OCI-LY7 (cell line): ENCODE data around the gene ALK. TPM values are rescaled to one million over a fixed set of nuclear protein-coding genes. Genes with fewer than 3 reads are reported as not detected.

Experiments used
- BruUV-seq: library from RNA; stranded (reverse); fragments of 400-500 nt; replicated peaks from 2 replicates; lab custom pipeline; 2021; lab: Mats Ljungman, UMichigan
- CTCF ChIA-PET: fragments of 300-600 bp; sonication (Branson Sonifier 250); formaldehyde crosslinking; loops from one replicate; lab custom pipeline; 2022; ENCODE audit warnings: antibody characterized with exemption; ENCODE audit not compliant: unreplicated experiment; lab: Charles Lee
- POLR2A ChIA-PET: fragments of 300-600 bp; sonication (Branson Sonifier 250); formaldehyde crosslinking; loops from one replicate; lab custom pipeline; 2022; ENCODE audit warnings: antibody characterized with exemption; lab: Charles Lee
- DNase-seq: peaks from one replicate; pipeline ENCODE4 v3.0.0-alpha.2; 2015; ENCODE audit warnings: low spot score
- H2AFZ ChIP-seq: fragments of 200-600 bp; sonication (generic), shearing (Covaris generic); 2 replicates; pipeline ENCODE4 v1.6.1; 2014; ENCODE audit warnings: mild to moderate bottlenecking, antibody characterized with exemption, low read length, moderate library complexity
- H3K27ac ChIP-seq: fragments of 200-600 bp; sonication (generic); 2 replicates; pipeline ENCODE4 v1.5.1; 2014; ENCODE audit warnings: mixed run types, low read depth, mild to moderate bottlenecking, moderate library complexity, low read length, inconsistent platforms; ENCODE audit not compliant: poor library complexity, severe bottlenecking
- H3K36me3 ChIP-seq: fragments of 200-600 bp; sonication (generic); 2 replicates; pipeline ENCODE4 v1.6.1; 2014; ENCODE audit warnings: mild to moderate bottlenecking, antibody characterized with exemption, low read length, moderate library complexity, mixed read lengths; ENCODE audit not compliant: insufficient read depth
- H3K4me1 ChIP-seq: fragments of 200-600 bp; sonication (generic); 2 replicates; pipeline ENCODE4 v1.5.1; 2014; ENCODE audit warnings: mild to moderate bottlenecking, low read length; ENCODE audit not compliant: insufficient read depth, poor library complexity, severe bottlenecking
- H3K4me2 ChIP-seq: fragments of 200-600 bp; sonication (generic); 2 replicates; pipeline ENCODE4 v1.6.1; 2014; ENCODE audit warnings: mild to moderate bottlenecking, low read length
- H3K4me3 ChIP-seq: fragments of 200-600 bp; sonication (generic); 2 replicates; pipeline ENCODE4 v1.5.1; 2014; ENCODE audit warnings: mild to moderate bottlenecking, low read depth, low read length; ENCODE audit not compliant: poor library complexity, severe bottlenecking
- H3K79me2 ChIP-seq: fragments of 200-600 bp; sonication (generic); 2 replicates; pipeline ENCODE4 v1.6.1; 2016; ENCODE audit warnings: low read depth, mild to moderate bottlenecking, low read length, moderate library complexity, mixed read lengths; ENCODE audit not compliant: insufficient read depth
- H3K9me2 ChIP-seq: fragments of 200-600 bp; sonication (generic); 2 replicates; pipeline ENCODE4 v1.6.1; 2016; ENCODE audit warnings: mild to moderate bottlenecking, low read length, mixed read lengths; ENCODE audit not compliant: insufficient read depth
- H3K9me3 ChIP-seq: fragments of 200-600 bp; sonication (generic); 2 replicates; pipeline ENCODE4 v1.6.1; 2014; ENCODE audit warnings: mild to moderate bottlenecking, mixed run types, low read length, mixed read lengths
- H4K20me1 ChIP-seq: fragments of 200-600 bp; sonication (generic); 2 replicates; pipeline ENCODE4 v1.6.1; 2014; ENCODE audit warnings: mild to moderate bottlenecking, antibody characterized with exemption, low read length, moderate library complexity, mixed read lengths; ENCODE audit not compliant: insufficient read depth
- EZH2phosphoT487 ChIP-seq: fragments of 200-600 bp; sonication (generic); IDR thresholded peaks from 2 replicates; pipeline ENCODE4 v1.6.1; 2018; ENCODE audit warnings: low read depth, borderline replicate concordance, mild to moderate bottlenecking, mixed run types, antibody characterized with exemption, low read length, moderate library complexity, mixed read lengths
- intact Hi-C: fragments of 100-400 bp; cut with micrococcal nuclease; formaldehyde crosslinking; loops from one replicate; pipeline ENCODE4 v1.10.0; 2022; ENCODE audit not compliant: unreplicated experiment
- total RNA-seq, 2 experiments: library from RNA; depleted of rRNA in 1 of 2; stranded (reverse); fragments of >200 nt in 1 of 2; shearing (Covaris generic) in 1 of 2; gene quantifications; 2 replicates each; pipeline ENCODE4 v1.2.3, GENCODE V29; 2014 to 2022
- TF ChIP-seq, protein P1 (sequence below): fragments of 200-600 bp; sonication (generic); conservative IDR thresholded peaks from 2 replicates; pipeline ENCODE4 v1.5.1; 2014; ENCODE audit warnings: mild to moderate bottlenecking, antibody characterized with exemption, low read length, moderate library complexity, mixed read lengths

ALK gene
- total RNA-seq, 2 experiments from 2014 or later = 0.09 TPM; not detected in 1

DNA sequence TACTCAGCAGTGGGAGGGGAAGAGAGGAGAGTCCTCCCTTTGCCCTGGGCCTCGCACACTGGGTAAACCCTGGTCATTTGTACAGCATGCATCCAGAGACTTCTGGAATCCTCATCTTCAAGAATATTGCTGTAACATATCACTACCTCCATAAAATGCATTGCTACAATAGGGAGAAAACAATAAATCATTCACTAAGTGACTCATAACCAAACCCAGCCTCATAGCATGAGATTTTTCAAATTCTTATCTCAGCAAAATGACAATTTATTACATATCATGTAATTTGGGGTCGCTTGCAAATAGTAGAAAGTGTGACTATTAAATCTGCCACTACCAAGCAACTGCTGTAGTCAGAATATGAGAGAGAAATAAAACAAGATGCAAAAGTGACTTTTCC lies 189.4 kb downstream of the ALK start:
- Histone ChIP-seq H3K4me1 (no peaks in the 10 kb centered on the region), H3K4me3 (no peak overlapping the region), H2AFZ (no peak overlapping the region), H3K36me3 (no peaks in the 10 kb centered on the region), H3K27ac (no peak overlapping the region), H3K9me3 (no peaks in the 10 kb centered on the region), H3K4me2 (no peak overlapping the region), H3K9me2 (no peaks in the 10 kb centered on the region), H4K20me1 (no peaks in the 10 kb centered on the region), H3K79me2 (no peaks in the 10 kb centered on the region)
- no TSS peak for BruUV-seq
- TF ChIP-seq EZH2phosphoT487 = no peak
- TF ChIP-seq, protein P1, sequence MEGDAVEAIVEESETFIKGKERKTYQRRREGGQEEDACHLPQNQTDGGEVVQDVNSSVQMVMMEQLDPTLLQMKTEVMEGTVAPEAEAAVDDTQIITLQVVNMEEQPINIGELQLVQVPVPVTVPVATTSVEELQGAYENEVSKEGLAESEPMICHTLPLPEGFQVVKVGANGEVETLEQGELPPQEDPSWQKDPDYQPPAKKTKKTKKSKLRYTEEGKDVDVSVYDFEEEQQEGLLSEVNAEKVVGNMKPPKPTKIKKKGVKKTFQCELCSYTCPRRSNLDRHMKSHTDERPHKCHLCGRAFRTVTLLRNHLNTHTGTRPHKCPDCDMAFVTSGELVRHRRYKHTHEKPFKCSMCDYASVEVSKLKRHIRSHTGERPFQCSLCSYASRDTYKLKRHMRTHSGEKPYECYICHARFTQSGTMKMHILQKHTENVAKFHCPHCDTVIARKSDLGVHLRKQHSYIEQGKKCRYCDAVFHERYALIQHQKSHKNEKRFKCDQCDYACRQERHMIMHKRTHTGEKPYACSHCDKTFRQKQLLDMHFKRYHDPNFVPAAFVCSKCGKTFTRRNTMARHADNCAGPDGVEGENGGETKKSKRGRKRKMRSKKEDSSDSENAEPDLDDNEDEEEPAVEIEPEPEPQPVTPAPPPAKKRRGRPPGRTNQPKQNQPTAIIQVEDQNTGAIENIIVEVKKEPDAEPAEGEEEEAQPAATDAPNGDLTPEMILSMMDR = no peak
- ChIA-PET POLR2A (no interaction called here), CTCF (no interaction called here)
- intact Hi-C loops = no loop called here
- DNase-seq = no peak

DNA sequence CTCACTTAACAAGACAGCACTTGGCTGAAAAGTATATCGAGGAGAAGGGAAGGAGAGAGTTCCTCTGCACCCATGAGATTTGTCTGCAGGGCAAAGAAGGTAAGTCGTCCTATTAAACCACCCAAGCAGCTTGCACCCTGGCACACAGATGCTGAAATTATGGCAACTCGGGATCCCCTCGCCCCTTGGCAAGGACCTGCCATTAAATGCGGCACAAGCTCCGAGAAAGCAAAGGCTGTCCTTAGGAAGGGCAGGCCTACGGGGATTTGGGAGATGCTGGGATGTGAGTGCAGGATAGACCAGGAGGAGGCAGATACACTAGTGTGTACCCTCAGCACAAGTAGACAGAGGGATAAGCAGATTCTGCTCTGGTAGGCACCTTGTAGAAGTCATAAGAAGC lies 191.5 kb downstream of the ALK start:
- ChIA-PET POLR2A (interaction anchor here (0.6 kb wide), 1 partner anchor 19 kb away, joined by 3 read pairs; no protein-coding TSS in a partner anchor), CTCF (interaction anchor here (0.6 to 0.7 kb wide), 2 partner anchors 26 to 74 kb away, joined by 3 to 4 read pairs; no protein-coding TSS in a partner anchor)
- H3K27ac ChIP-seq = no peak overlapping the region
- no peak for TF ChIP-seq EZH2phosphoT487
- TF ChIP-seq, protein P1 = no peak
- no peak for DNase-seq
- no peak overlapping the region for H2AFZ ChIP-seq
- H3K79me2 ChIP-seq = no peaks in the 10 kb centered on the region
- H3K4me2 ChIP-seq = no peak overlapping the region
- H4K20me1 ChIP-seq = no peaks in the 10 kb centered on the region
- H3K4me3 ChIP-seq = no peak overlapping the region
- BruUV-seq = no TSS peak
- intact Hi-C loops = no loop called here
- H3K4me1 ChIP-seq = no peaks in the 10 kb centered on the region
- H3K36me3 ChIP-seq = no peaks in the 10 kb centered on the region
- no peaks in the 10 kb centered on the region for H3K9me2 ChIP-seq
- H3K9me3 ChIP-seq = no peaks in the 10 kb centered on the region

DNA sequence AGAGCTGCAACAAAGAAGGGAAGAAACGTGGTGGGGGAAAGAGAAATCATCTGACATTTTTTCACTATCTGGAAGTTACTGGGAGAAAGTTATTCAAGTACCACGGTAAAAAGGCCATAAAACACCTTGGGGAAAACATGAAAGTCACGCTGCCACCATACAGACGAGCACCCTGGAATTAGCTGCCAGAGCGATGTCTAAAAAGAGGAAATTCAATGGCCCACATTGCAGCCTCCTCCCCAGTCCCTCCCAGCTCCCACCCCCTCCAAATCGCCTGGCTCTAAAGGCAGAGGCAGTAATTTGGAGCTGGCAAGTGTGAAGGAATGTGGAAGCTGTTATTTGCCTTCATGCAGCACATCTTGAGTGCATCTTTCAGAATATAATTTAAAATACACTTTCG lies 192.0 kb downstream of the ALK start:
- DNase-seq = no peak
- H4K20me1 ChIP-seq = no peaks in the 10 kb centered on the region
- ChIA-PET CTCF (interaction anchor here (0.6 to 0.7 kb wide), 2 partner anchors 25 to 75 kb away, joined by 3 to 4 read pairs; no protein-coding TSS in a partner anchor), POLR2A (interaction anchor here (0.6 kb wide), 1 partner anchor 18 kb away, joined by 3 read pairs; no protein-coding TSS in a partner anchor)
- H3K27ac ChIP-seq = no peak overlapping the region
- no peak overlapping the region for H2AFZ ChIP-seq
- no peaks in the 10 kb centered on the region for H3K36me3 ChIP-seq
- H3K79me2 ChIP-seq = no peaks in the 10 kb centered on the region
- no TSS peak for BruUV-seq
- TF ChIP-seq, protein P1 = no peak
- TF ChIP-seq EZH2phosphoT487 = no peak
- intact Hi-C loops = no loop called here
- H3K4me3 ChIP-seq = no peak overlapping the region
- H3K4me2 ChIP-seq = no peak overlapping the region
- H3K9me2 ChIP-seq = no peaks in the 10 kb centered on the region
- H3K4me1 ChIP-seq = no peaks in the 10 kb centered on the region
- H3K9me3 ChIP-seq = no peaks in the 10 kb centered on the region
